IPS DF 4.7 (cell line): Measurements from ENCODE around the gene RNF220.

Experiments
- DNase-seq: peaks from one replicate; pipeline ENCODE4 v3.0.0-alpha.2; 2013; ENCODE audit warnings: low spot score; ENCODE audit errors: extremely low read depth

The RNF220 gene

DNA sequence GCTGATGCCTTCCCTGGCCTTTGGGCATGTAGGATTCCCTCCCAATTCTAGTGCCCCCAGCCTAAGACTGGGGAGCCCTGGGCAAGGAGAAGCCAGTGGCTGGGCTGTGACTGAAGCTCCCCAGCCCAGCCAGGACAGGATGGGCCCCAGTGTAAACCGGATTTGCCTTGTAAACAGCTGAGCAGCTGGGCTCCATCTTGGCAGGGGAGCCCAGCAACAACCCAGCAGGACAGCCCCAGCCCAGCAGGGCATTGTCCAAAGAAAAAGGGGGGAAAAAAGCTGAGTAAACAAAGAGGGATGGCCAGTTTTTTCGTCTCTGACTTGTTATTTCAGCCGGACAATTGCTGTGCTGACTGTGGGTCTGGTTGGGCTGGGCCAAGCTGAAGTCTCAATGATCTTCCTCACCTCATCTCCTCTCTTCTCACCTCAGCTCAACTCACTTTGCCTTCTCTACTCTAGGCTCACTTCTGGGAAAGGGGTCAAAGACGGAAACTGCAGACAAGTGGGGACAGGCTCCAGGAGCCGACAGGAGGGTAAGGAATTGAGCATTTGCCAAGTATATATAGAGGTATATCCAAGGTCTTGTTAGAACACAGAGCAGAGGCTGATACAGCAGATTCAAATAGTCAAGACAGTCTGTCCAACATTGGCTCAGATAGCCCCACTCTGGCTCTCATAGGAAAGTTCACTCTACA lies 171.5 kb downstream of the RNF220 start:
- no peak for DNase-seq

DNA sequence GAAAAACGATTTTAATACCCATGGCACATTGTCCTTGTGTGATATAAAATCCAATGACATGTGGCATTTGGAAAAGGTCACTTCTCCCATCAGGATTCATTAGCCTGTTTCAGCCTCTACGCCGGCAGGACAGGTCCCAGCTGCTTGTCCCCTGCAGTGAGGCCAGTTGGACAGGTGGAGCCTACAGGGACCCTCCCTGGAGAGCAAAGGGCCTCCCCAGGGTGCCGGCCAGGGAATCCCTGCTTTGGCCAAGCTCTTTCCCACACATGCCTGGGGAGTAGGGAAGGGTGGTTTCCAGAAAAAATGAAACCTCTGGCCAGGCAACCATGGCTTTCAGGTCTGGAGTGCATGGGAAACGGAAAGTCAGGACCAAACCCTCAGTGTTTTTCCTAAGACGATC lies 176.2 kb downstream of the RNF220 start:
- no peak for DNase-seq

DNA sequence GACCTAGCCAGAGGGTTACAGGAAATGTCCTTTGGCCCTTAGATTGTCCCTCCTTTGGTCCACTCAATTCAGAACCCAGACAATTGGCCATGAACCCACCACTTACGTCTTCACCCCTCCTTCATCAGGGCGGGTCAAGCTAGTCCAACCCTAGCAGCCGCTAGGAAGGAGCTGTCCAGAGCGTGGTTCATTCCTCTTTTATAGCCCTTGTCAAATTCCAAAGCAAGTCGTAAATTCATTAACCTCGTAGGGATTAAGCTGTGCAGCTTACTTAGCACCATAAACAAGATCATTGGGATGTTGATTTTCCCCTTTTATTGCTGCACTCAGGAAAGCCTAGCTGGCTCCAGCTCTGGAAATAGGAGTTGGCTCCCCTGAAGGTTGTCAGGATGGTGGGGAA lies 179.1 kb downstream of the RNF220 start:
- no peak for DNase-seq

DNA sequence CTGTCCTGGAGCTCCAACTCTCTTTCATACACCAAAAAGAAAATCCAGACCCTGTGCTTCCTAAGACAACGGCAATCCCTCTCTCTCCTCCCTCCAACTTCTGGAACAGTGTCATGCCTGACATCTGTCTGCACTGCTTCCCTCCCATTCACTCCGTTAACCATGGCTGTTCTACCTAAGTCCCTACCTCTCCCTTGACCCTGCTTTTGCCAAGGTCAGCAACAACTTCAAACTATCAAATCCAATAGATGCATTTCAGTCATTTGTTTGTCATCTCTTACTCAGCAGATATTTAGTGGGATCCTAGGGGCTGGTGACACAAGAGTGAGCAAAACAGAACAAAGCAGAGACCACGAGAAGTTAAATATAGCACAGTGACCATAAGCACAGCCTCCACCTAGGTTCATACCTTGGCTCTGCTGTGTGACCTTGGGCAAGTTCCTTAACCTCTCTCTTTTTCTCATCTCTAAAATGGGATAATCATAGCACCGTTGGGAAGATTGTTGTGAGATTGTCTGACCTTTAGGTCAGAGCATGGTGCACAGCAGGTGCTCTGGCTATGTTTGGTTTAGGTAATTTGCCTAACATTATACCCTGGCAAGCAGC lies 180.4 kb downstream of the RNF220 start:
- DNase-seq: no peak

DNA sequence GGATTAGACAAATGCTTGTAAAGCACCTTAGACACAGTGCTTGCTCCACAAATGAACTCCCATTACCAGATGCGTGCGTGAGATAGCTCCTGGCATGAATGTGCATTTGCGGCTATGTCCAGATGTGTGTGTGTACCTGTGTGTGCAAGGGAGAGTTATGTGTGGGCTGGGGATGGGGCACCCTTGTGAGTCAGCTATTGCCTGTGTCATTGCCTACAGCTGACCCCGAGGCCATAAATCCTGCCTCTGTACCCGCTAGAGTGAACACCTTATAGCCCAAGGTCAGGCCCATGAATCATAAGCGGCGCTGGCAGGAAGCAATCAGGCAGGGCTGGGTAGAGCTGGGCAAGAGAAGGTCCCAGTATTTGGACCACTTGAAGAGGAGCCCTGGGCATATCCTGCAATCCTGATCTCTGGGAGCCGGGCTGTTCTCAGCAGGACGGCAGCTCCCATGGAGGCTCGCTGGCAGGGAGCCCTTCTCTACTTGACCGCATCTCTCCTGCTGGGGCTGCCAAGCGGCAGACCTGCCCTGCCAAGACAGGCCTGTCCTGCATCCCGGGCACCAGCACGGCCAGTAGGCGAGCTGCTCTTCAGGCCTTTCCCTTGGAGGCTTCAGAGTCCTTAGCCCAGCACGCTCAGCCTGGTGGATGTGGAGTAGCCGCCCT lies 182.9 kb downstream of the RNF220 start:
- no peak for DNase-seq

DNA sequence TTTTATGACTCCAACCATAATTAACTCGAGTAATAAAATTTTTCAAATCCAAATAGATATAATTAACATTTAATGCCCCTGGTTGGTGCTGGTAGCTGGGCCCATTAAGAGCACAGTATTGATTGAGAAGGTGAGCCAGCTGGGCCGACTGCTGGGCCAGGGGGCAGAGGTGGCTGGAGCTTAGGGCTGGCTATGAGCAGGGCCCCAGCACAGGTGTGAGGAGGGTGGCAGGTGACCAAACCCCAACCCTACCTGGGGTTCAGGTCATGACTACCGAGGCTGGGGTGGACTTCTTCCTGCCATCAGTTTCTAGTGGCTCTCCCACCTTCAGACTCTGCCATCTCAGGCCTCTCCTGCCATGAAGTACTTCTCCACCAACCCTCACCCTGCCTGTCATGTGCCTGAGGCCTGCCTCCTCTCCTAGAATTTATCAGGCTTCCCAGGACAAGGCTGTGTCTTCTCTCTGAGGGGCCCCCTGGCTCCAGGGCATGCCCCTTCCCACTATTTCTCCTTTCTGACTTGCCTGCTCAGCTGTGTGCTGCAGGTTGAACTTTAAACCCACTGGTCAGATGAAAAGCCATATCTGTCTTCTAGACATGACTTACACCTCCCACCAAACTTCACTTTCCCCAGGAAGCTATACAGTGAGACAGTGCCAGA lies 183.6 kb downstream of the RNF220 start:
- DNase-seq: no peak

DNA sequence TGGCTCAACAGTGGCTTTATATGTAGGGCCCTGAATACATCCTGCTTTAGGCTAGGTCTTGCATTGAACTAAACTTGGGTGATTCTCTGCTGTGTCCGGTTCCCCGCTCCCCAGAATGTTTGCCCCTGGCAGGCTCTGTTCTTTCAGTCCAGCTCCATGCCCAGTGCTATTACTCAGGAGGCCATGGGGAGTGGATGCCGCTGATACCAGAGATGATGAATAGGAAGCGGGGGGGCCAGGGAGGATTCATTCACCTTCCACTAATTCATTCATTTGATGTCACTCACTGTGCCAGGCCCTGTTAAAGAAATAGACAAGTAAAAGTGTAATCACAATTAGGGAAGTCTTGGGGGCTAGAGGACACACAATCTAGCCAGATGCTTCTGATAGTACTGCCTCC lies 185.4 kb downstream of the RNF220 start:
- DNase-seq: no peak

DNA sequence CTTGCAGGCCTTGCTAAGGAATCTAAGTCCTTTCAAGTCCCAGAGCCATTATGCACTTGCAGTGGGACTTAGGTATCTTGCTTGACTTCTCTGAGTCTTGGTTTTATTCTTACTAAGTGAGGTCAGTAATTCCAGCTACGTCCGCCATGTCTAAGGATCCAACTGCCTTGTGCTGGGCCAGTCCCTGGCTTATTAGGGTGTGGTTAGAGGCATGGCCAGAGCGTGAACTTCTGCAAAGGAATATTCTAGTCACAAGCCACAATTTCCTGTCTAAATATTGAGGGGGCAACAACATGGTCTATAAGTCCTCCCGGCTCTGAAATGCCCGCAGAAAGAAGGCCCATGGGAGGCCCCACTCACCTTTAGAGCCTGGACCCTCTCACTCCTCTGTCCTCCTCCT lies 186.3 kb downstream of the RNF220 start:
- DNase-seq: no peak

DNA sequence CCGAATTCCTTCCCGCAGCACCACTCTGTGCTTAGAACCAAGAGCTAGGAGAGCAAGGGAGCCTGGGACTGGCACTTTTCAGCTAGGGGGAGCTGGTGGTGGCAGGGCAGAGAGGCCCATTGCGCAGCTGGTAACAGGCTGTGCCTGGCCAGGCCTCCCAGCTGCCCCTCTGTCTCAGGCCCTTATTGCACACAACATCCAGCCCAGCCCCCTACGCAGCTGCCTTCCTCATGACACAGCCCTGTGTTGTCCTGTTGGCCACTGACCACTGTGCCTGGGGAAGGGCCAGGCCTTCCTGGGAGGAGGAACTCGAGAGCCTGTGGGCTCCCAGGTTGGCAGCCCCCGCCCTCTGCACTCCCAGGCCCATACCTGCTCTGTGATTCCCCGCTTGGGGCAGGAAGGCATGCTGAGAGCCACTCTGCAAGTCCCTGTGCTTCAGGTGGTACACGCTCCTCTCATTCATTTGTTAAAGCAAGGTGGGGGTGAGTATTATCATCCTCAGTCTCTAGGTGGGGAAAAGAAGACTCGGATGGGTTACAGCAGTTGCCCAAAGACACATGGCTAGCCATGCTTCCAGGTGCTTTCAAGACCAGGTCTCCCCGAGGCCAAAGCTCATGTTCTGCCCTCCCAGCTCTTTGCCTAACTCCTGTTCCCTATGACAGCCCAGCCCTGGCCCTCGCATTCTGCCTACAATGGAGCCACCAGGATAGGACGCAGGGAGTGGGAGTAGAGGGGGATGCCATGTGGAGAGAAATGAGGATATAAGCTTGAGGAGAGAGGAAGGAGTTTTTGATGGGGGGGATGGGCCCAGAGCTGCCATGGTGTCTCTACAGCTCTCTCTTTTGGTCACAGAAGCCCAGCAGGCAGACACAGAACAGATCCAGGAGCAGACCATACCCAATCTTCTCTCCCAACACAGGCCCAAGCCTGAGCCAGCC lies 187.4 kb downstream of the RNF220 start:
- DNase-seq: no peak

DNA sequence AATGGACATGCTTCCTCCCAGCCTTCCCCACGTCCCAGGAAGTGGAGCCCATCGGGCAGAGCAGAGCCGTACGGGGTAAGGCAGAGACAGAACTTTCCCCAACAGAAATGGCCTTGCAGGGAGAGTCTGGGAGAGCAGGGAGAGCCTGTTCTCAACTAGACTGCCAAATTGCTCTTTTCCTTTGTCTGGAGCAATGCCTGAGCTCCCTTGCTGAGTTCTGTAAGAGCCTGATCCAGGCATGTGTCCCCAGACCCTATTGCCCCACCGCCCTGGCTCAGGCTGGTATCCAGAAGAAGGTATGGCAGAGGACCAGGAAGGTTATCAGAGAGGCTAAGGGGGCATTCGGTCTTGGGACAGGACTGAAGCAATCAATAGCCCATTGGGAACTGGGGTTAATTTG lies 189.3 kb downstream of the RNF220 start:
- no peak for DNase-seq

DNA sequence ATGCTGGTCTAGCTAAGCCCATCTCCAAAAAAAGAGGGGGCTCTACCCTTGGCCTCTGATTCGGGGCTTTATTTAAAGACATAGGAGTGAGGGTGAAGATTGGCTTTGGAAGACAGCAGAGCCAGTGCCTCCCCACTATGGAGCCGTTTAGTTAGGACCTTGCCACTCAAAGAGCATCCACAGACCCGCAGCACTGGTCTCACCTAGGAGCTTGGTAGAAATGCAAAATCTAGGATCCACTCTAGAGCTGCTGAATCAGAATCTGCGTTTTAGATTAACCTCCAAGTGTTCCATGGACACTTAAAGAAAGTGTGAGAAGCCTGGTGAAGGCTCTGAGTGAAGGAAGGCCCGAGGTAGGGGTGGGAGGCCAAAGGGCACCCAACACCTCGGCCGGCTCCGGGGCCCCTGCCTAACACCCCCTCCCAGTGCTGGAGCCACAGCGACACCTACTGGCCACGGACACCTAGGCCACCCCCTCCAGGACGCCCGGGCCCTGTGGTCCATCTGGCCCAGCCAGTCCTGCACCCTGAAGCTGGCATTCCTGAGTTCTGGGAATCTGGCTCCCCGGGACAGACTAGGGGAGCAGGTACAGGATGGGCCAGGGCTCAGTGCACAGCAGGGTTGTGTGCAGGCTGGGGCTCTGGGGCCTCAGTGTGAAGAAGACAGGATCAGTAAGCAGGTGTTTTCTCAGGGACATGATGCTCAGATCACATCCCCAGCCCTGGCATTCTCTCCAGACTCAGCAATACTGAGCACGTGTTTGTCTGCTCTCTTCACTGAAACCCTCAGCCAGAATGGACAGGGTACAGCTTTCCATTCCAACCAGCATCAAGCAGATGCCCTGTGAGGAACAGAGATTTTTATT lies 190.0 kb downstream of the RNF220 start:
- no peak for DNase-seq

DNA sequence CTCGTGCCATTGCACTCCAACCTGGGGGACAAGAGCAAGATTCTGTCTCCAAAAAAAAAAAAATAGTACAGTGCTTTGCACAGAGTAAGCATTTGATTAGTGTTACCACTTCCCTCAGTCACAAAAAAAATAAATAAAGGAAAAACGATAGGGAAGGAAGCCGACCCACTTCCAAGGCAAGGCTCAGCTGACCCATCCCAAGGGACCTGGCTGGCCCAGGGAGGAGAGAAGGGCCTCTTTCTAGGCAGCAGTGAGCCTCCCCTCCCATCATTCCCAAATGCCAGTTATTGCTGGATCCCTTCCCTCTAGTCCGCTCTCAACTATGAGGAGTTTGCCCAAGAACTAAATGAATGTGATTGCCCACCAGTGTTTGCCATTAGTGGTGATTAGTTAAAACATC lies 191.5 kb downstream of the RNF220 start:
- DNase-seq: no peak

DNA sequence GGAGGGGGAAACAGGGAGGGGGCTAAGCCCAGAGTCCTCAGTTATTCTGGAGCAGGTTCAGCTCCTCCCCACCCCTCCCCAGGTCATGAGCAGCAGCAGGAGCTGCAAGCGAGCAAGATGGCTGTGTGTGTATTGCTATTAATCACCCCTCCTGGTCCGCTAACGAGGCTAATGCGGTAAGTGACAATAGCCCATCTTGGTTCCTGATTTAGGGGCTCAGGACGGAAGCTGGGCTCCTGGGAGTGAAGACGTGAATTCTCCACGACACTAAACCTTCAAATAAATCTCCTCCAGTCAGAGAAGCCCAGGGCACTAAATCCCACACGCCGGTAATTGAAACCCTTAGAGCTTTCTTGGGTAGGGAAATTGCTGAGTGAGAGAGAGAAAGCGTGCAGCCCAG lies 193.1 kb downstream of the RNF220 start:
- DNase-seq: no peak

DNA sequence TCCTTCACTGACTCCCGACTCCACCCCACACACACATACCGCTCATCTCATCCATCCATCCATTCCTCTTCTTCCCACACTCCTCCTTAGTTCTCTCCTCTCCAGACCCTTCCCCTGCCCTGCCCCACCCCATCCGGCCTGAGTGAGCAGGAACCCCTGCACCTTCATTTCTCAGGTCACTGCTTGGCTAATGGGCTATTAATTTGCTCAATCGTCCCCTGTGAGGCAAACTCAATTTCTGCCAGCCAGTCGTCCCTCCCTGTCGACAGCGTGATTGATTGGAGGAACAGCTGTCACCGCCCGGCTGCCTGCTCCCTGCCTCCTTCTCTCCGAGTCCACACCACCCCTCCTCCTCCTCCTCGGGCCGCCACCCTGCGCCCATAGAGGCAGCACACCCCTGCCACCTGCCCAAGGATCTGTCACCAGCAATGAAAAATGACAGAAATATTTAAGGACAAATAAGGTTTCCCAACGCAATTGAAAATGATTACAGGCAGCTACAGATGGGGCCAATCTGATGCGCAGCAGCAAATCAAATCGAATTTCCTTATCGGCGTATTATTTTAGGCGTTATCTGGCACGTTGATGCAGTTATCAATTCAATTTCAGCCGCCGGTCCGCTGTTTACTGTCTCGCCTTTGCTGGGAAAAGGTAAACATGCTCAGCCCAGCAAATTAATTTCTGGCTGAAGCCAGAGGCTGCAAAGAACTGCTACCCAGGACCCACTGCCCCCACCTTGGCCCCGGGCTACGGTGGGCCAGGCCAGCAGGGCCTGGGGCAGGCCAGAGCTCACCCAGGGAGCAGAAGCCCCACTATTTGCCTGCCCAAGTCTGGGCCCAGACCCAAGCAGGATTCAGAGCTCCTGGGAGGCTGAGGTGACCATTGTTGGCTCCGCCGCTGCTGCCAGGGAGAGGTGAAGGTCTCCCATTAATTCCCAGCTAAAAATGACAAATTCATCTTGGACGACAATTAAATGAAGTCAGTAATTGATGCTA lies 197.9 kb downstream of the RNF220 start:
- no peak for DNase-seq

DNA sequence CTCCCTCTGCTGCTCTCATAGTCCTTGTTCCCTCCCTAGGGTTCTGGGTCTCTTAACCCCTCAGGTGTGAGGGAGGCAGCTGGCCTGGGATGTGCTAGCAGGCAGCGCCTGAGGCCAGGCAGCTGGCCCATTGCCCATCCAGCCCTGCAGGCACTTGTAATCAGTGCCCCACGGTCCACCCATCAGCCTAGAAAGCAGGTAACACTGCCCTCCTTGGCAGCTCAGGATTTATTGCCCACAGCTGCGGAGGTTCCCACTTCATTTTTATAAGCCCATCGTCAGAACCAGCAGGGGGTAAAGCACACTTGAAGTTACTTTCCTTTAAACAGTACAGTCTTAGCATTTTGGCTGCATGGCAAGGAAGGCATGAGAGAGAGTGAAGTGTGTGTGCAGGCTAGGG lies 198.7 kb downstream of the RNF220 start:
- DNase-seq: no peak

DNA sequence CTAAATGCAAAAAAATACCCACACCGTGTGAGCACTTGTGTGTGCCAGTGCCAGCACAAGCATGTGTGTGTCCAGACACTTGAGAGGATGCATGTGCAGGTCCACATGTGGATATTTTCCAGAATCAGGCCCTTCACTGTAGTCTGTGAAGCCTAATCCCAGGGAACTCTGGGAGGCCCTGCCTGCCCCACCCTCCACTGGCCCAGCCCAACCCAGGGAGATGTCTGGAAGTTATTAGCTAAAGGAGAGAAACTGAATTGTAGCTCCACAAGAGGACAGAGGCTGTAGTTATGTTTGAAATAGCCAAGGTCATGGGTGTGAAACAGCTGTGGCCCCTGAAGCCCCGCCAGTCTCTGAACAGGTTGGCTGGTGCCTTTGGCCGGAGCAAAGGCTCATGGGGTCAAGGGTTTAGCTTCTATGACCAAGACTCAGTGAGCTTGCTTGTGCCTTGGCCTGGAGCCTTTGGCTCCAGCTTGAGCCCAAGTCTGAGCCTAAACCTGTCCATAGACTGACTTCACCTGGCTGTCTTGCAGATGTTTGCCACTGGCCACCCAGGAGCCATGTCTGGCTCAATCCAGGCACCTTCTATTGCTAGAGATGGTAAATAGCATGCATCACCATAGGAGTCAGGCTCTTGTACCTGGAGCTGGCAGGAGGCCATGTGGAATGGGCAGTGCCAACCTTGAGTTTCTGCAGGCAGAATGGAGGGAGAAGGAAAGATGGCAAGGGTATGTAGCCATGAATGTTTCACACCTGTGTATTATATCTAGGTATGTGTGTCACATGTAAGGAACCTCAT lies 199.3 kb downstream of the RNF220 start:
- DNase-seq: no peak

DNA sequence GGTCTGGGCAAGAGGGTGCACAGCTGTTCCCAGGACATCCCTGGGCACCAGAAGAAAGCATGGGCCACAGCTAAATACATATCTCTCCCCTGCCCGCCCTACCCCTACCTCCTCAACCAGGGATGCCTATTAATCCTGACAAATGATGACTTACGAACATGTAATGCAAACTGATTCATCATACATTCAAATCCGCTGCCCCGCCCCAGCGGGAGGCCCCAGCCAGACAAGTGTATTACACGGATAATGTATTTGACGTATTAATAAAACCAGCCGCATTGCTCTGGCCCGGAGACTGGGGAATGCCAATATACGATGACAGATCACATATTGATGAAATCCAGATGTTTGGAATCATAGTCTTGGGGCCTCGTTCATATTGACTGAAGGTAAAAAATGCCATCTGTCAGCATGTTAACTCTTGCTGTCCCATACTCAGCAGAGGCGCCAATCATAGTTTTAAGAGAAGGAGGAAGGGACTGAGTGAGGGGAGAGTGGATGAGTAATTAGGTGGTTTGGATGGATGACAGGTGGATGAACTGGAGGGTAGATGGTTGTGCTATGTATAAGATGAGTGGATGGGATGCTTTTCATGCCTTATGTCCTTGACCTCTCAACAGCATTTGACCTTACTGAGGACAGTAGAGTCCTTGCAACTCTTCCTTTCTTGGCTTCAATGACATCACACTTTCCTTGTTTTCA lies 201.0 kb downstream of the RNF220 start:
- DNase-seq: no peak
